HL-60 (cell line): ENCODE results near the gene ZBTB47.

ENCODE experiments used
- DNase-seq, 2 experiments: peaks; one replicate each; pipeline ENCODE4 v3.0.0-alpha.2; 2010 to 2020; ENCODE audit warnings: low read depth in 1 of 2, low spot score in 1 of 2
- H3K27ac ChIP-seq: fragments of 250-450 bp; sonication (Bioruptor Pico); replicated peaks from 2 replicates; pipeline ENCODE4 v1.5.1; 2020; ENCODE audit warnings: mild to moderate bottlenecking, moderate library complexity
- H3K27me3 ChIP-seq: fragments of 250-450 bp; sonication (Bioruptor Pico); 2 replicates; pipeline ENCODE4 v1.5.1; 2021; ENCODE audit warnings: mild to moderate bottlenecking, moderate library complexity; ENCODE audit not compliant: insufficient read depth, poor library complexity, severe bottlenecking
- H3K4me3 ChIP-seq: replicated peaks from 2 replicates; pipeline ENCODE4 v1.5.1; 2011; ENCODE audit warnings: mild to moderate bottlenecking, control low read depth, low read length; ENCODE audit not compliant: insufficient read depth
- GABPA ChIP-seq: IDR thresholded peaks from 2 replicates; pipeline ENCODE4 v1.6.1; 2012; ENCODE audit warnings: low read depth
- POLR2AphosphoS5 ChIP-seq: IDR thresholded peaks from 2 replicates; pipeline ENCODE4 v1.6.1; 2012; ENCODE audit warnings: low read depth
- SPI1 ChIP-seq: IDR thresholded peaks from 2 replicates; pipeline ENCODE4 v1.6.1; 2012; ENCODE audit warnings: low read depth, mild to moderate bottlenecking, borderline replicate concordance
- TF ChIP-seq, protein P1 (sequence below): IDR thresholded peaks from 2 replicates; pipeline ENCODE4 v1.6.1; 2012; ENCODE audit warnings: low read depth; ENCODE audit not compliant: insufficient replicate concordance
- TF ChIP-seq, protein P2 (sequence below): IDR thresholded peaks from one replicate; pipeline ENCODE4 v1.5.1; 2011; ENCODE audit warnings: low read length, control low read depth, inconsistent platforms; ENCODE audit not compliant: insufficient read depth

ZBTB47 gene

DNA sequence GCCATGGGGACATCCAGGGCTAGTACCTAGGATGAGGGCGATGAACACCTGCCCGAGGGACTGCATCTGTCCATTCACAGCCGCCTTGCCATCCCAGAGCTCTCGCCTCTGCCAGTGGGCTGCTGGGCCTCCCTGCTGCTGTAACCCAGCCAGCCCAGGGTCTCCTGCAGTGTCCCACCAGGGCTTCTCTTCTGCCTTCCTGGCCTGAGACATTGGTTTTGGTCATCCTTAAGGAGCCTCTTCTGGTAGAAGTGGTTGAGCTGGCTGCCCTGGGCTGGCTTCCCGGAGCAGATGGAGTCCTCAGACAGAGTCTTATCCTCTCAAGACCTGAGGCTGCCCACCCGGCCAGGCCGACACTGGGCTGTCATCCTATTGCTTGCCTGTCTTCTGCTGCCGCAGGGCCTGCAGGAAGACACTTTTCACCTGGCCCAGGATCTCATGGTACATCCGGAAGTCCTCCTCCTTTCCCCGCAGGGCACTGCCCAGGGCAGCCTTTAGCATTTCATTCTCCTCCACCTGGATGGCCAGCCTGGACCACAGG, 55.2 kb downstream of the ZBTB47 start:
- TF ChIP-seq, protein P1, sequence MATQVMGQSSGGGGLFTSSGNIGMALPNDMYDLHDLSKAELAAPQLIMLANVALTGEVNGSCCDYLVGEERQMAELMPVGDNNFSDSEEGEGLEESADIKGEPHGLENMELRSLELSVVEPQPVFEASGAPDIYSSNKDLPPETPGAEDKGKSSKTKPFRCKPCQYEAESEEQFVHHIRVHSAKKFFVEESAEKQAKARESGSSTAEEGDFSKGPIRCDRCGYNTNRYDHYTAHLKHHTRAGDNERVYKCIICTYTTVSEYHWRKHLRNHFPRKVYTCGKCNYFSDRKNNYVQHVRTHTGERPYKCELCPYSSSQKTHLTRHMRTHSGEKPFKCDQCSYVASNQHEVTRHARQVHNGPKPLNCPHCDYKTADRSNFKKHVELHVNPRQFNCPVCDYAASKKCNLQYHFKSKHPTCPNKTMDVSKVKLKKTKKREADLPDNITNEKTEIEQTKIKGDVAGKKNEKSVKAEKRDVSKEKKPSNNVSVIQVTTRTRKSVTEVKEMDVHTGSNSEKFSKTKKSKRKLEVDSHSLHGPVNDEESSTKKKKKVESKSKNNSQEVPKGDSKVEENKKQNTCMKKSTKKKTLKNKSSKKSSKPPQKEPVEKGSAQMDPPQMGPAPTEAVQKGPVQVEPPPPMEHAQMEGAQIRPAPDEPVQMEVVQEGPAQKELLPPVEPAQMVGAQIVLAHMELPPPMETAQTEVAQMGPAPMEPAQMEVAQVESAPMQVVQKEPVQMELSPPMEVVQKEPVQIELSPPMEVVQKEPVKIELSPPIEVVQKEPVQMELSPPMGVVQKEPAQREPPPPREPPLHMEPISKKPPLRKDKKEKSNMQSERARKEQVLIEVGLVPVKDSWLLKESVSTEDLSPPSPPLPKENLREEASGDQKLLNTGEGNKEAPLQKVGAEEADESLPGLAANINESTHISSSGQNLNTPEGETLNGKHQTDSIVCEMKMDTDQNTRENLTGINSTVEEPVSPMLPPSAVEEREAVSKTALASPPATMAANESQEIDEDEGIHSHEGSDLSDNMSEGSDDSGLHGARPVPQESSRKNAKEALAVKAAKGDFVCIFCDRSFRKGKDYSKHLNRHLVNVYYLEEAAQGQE, result no peak
- TF ChIP-seq POLR2AphosphoS5 (no peak), SPI1 (no peak), GABPA (no peak)
- TF ChIP-seq, protein P2, sequence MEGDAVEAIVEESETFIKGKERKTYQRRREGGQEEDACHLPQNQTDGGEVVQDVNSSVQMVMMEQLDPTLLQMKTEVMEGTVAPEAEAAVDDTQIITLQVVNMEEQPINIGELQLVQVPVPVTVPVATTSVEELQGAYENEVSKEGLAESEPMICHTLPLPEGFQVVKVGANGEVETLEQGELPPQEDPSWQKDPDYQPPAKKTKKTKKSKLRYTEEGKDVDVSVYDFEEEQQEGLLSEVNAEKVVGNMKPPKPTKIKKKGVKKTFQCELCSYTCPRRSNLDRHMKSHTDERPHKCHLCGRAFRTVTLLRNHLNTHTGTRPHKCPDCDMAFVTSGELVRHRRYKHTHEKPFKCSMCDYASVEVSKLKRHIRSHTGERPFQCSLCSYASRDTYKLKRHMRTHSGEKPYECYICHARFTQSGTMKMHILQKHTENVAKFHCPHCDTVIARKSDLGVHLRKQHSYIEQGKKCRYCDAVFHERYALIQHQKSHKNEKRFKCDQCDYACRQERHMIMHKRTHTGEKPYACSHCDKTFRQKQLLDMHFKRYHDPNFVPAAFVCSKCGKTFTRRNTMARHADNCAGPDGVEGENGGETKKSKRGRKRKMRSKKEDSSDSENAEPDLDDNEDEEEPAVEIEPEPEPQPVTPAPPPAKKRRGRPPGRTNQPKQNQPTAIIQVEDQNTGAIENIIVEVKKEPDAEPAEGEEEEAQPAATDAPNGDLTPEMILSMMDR, result no peak
- no peak for DNase-seq
- no peaks in the 10 kb centered on the region for H3K27me3 ChIP-seq
- H3K27ac ChIP-seq, result no peak overlapping the region
- no peak overlapping the region for H3K4me3 ChIP-seq

DNA sequence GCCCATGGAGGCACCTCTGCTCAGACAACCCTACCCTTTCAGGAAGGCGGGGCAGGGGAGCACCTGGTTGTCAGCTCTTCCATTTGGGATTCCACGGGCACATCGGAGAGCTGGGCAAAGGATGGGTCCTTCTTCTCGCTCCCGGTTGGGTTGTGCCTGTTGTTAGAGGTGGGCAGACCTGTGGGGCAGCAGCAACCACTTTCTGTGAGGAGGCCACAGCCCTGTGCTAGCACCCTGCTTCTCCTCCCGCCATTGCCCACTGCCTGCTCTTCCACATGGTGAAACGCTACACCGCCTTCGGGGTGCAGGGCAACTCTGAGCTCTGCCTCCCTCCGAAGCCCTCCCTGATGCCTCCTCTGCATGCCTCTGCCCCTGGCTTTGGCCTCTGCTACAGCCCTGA, 56.1 kb downstream of the ZBTB47 start:
- Histone ChIP-seq H3K27ac (no peak overlapping the region), H3K27me3 (no peaks in the 10 kb centered on the region), H3K4me3 (no peak overlapping the region)
- TF ChIP-seq GABPA, result no peak
- TF ChIP-seq SPI1, result no peak
- TF ChIP-seq, protein P1, result no peak
- TF ChIP-seq, protein P2, result no peak
- no peak for TF ChIP-seq POLR2AphosphoS5
- no peak for DNase-seq

DNA sequence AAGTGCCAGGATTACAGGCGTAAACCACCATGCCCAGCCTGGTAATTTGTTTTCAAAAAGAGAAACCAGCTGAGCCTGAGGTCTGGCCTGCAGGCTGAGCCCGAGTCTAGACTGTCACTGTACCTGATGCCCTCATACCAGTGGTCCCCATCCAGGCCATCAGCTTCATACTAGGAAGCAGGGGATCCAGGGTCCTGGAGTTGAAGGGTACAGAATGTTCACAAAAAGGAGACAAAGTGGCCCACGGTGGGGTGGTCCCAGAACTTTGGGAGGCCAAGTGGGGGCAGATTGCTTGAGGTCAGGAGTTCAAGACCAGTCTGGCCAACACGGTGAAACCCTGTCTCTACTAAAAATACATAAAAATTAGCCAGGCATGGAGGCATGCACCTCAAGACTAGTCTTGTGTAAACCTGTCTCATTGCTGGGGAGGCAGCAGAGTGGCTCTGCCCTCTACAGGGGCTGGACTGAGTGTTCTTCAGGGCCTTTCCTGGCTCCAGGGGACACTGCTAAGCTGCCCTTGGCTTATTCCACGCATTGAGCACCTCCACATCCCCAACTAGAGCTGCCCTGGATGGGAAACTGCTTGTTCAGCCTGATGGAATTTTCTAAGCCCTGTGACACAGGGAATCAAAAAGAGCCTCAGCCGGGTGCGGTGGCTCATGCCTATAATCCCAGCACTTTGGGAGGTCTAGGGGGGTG, 57.0 kb downstream of the ZBTB47 start:
- no peak overlapping the region for H3K4me3 ChIP-seq
- DNase-seq, result no peak
- H3K27ac ChIP-seq, result no peak overlapping the region
- H3K27me3 ChIP-seq, result no peaks in the 10 kb centered on the region
- TF ChIP-seq SPI1, result no peak
- TF ChIP-seq, protein P1, result no peak
- TF ChIP-seq, protein P2, result no peak
- TF ChIP-seq GABPA, result no peak
- no peak for TF ChIP-seq POLR2AphosphoS5
